Keratinocyte (primary cell): ENCODE measurements around the gene FAM193B. TPM values are rescaled to one million over a fixed set of nuclear protein-coding genes. Genes with fewer than 3 reads are reported as not detected.

Source experiments
- DNase-seq: peaks from one replicate; pipeline ENCODE4 v3.0.0-alpha.2; 2011; ENCODE audit warnings: low read depth, missing footprints, low spot score
- FAIRE-seq: peaks from 2 replicates; lab custom pipeline; 2011; peaks lifted over from hg19 to GRCh38; lab: Jason Lieb, UNC
- H2AFZ ChIP-seq: 2 replicates; pipeline ENCODE4 v1.6.0; 2012; ENCODE audit warnings: low read length, control low read depth, inconsistent platforms; ENCODE audit not compliant: control insufficient read depth
- H3K27ac ChIP-seq: 2 replicates; pipeline ENCODE4 v1.5.1; 2011; ENCODE audit warnings: low read length; ENCODE audit not compliant: control insufficient read depth, insufficient read depth
- H3K27me3 ChIP-seq: 3 replicates; pipeline ENCODE4 v1.6.0; 2011; ENCODE audit warnings: low read length; ENCODE audit not compliant: control insufficient read depth, insufficient read depth; ENCODE audit errors: extremely low read depth
- H3K36me3 ChIP-seq, 2 experiments: 2 replicates in 1 of 2; 3 replicates in 1 of 2; pipeline ENCODE4 v1.5.1; 2011; ENCODE audit warnings: low read length in 2 of 2, mild to moderate bottlenecking in 1 of 2; ENCODE audit not compliant: control insufficient read depth in 2 of 2, insufficient read depth in 2 of 2; ENCODE audit errors: extremely low read depth in 1 of 2
- H3K4me1 ChIP-seq: 3 replicates; pipeline ENCODE4 v1.5.1; 2011; ENCODE audit warnings: low read length; ENCODE audit not compliant: control insufficient read depth, insufficient read depth; ENCODE audit errors: extremely low read depth
- H3K4me2 ChIP-seq: 3 replicates; pipeline ENCODE4 v1.6.0; 2011; ENCODE audit warnings: low read depth, low read length; ENCODE audit not compliant: control insufficient read depth, insufficient read depth; ENCODE audit errors: extremely low read depth
- H3K4me3 ChIP-seq, 3 experiments: fragments of 200-600 bp in 1 of 3; sonication (generic) in 1 of 3; 2 replicates in 2 of 3; 3 replicates in 1 of 3; pipeline ENCODE4 v1.5.1; 2011 to 2016; ENCODE audit warnings: low read length in 3 of 3, mild to moderate bottlenecking in 3 of 3, control low read depth in 2 of 3, inconsistent platforms in 1 of 3, low read depth in 1 of 3, mixed read lengths in 1 of 3, mixed run types in 1 of 3, moderate library complexity in 1 of 3; ENCODE audit not compliant: control insufficient read depth in 2 of 3, insufficient read depth in 2 of 3; ENCODE audit errors: extremely low read depth in 1 of 3
- H3K79me2 ChIP-seq: 2 replicates; pipeline ENCODE4 v1.6.0; 2012; ENCODE audit warnings: low read length; ENCODE audit not compliant: control insufficient read depth, insufficient read depth
- H3K9ac ChIP-seq: 3 replicates; pipeline ENCODE4 v1.6.0; 2011; ENCODE audit warnings: low read length; ENCODE audit not compliant: control insufficient read depth, insufficient read depth; ENCODE audit errors: extremely low read depth
- H3K9me1 ChIP-seq: 3 replicates; pipeline ENCODE4 v1.6.0; 2011; ENCODE audit warnings: low read length; ENCODE audit not compliant: control insufficient read depth, insufficient read depth; ENCODE audit errors: extremely low read depth
- H3K9me3 ChIP-seq: 2 replicates; pipeline ENCODE4 v1.5.1; 2012; ENCODE audit warnings: low read depth, low read length; ENCODE audit not compliant: control insufficient read depth
- H4K20me1 ChIP-seq: 3 replicates; pipeline ENCODE4 v1.6.0; 2011; ENCODE audit warnings: low read length; ENCODE audit not compliant: control insufficient read depth, insufficient read depth; ENCODE audit errors: extremely low read depth
- EZH2 ChIP-seq: IDR thresholded peaks from one replicate; pipeline ENCODE4 v1.6.1; 2012; ENCODE audit warnings: inconsistent platforms, mild to moderate bottlenecking, low read length, moderate library complexity
- dilution Hi-C: fragments of 300-500 bp; cut with MboI; formaldehyde crosslinking; loops from one replicate; pipeline ENCODE4 v1.7.0; 2020; ENCODE audit warnings: low sequenced_read_pairs; ENCODE audit not compliant: extremely low pct_ligation_motif_present
- polyA plus RNA-seq, 5 experiments: library from polyadenylated mRNA; depleted of rRNA in 3 of 5; stranded (reverse) in 3 of 5; stranded (forward) in 1 of 5; unstranded in 1 of 5; fragments of >200 nt; gene quantifications; 1 replicate in 1 of 5; 2 replicates in 3 of 5; 3 replicates in 1 of 5; pipeline versions ENCODE4 v1.2.1 to v1.2.3, GENCODE V29; 2011 to 2012; ENCODE audit warnings: missing spikeins in 2 of 5, low read depth in 1 of 5, low replicate concordance in 1 of 5
- TF ChIP-seq, protein P1 (sequence below), 3 experiments: IDR thresholded peaks in 1 of 3; conservative IDR thresholded peaks in 1 of 3; optimal IDR thresholded peaks in 1 of 3; 2 replicates in 2 of 3; 3 replicates in 1 of 3; pipeline versions ENCODE3 to v1.5.1; 2011; ENCODE audit warnings: low read length in 3 of 3, mild to moderate bottlenecking in 3 of 3, moderate library complexity in 2 of 3, control low read depth in 1 of 3, inconsistent platforms in 1 of 3; ENCODE audit not compliant: insufficient read depth in 2 of 3; ENCODE audit errors: extremely low read depth in 1 of 3

The FAM193B gene
- polyA plus RNA-seq, 1 donor (not counting 4 experiments of a cell fraction or from before 2014, with no cell fraction given) = 27.5 TPM

DNA sequence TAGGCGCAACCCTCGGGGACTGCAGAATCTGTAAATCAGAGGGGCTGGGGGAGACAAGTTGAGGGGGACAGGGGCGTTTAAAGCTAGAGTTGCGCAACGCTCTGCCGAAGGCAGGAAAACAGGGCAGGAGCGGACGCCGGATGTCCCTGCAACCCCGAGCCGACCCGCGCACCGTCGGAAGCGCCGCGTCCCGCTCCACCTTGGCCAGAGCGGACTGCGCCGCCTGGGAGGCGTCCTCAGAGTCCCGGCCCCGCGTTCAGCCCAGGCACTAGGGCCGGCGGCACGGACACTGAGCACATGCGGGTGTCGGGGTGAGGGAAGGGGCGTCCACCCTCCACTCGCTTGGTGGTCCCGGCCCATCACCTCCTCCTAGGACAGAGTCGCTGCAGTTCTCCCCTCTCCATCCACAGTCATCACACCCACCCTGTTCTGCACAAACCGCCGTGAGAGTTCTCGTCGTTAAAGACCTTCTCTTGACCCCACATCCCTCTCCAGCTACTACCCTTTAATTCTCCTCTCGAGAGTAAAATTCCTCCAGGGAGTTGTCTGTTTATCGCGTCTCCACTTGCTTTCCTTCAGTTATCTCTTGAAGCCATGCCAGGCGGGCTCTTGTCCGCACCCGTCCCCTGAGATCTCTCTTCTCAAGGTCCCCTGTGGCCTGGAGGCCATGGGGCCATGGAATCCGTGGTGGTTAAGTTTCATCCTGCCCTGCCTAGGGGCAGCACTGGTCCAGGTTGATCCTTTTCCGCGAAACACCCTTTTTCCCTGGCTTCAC, 56.2 kb downstream of the FAM193B start:
- no peak for FAIRE-seq

GRCh38 chr5:177497292-177498012, 56.9 kb downstream of the FAM193B start, which contains the start of gene PDLIM7:
PDLIM7 (minus strand) TSS chr5:177497604; CDS start chr5:177496512, 1,092 bp downstream.
- no peak for FAIRE-seq
- dilution Hi-C loops = no loop called here
- no peaks in the 10 kb centered on the region for H3K27me3 ChIP-seq

More for the DNA sequence above, 56.2 kb downstream of the FAM193B start:
- no peak overlapping the region for H3K27ac ChIP-seq
- H4K20me1 ChIP-seq = no peaks in the 10 kb centered on the region
- peak overlapping the region; percentile 66 to 81 (median 77) for H3K4me3 ChIP-seq
- H3K4me2 ChIP-seq = peak overlapping the region; percentile 78
- peak overlapping the region; percentile 68 for H2AFZ ChIP-seq
- H3K79me2 ChIP-seq = peaks cover 13% of the 10 kb centered on the region
- dilution Hi-C loops = no loop called here
- no peaks in the 10 kb centered on the region for H3K9me3 ChIP-seq
- peaks cover 44% of the 10 kb centered on the region for H3K4me1 ChIP-seq
- H3K36me3 ChIP-seq = peaks cover 1 to 8% of the 10 kb centered on the region in 2 experiments
- no peaks in the 10 kb centered on the region for H3K27me3 ChIP-seq
- peak; percentile 26 for TF ChIP-seq EZH2
- TF ChIP-seq, protein P1, sequence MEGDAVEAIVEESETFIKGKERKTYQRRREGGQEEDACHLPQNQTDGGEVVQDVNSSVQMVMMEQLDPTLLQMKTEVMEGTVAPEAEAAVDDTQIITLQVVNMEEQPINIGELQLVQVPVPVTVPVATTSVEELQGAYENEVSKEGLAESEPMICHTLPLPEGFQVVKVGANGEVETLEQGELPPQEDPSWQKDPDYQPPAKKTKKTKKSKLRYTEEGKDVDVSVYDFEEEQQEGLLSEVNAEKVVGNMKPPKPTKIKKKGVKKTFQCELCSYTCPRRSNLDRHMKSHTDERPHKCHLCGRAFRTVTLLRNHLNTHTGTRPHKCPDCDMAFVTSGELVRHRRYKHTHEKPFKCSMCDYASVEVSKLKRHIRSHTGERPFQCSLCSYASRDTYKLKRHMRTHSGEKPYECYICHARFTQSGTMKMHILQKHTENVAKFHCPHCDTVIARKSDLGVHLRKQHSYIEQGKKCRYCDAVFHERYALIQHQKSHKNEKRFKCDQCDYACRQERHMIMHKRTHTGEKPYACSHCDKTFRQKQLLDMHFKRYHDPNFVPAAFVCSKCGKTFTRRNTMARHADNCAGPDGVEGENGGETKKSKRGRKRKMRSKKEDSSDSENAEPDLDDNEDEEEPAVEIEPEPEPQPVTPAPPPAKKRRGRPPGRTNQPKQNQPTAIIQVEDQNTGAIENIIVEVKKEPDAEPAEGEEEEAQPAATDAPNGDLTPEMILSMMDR (optimal IDR thresholded peaks at IDR 0.05 in 1 of 3, IDR thresholded peaks at IDR 0.05 in 1 of 3, conservative IDR thresholded peaks at IDR 0.05 in 1 of 3; ENCODE audit: extremely low read depth in 1 of 3, insufficient read depth in 2 of 3, low read length in 3 of 3) = no peak
- peak overlapping the region; percentile 83 for H3K9ac ChIP-seq
- DNase-seq = no peak
- peaks cover 4% of the 10 kb centered on the region for H3K9me1 ChIP-seq

More at GRCh38 chr5:177497292-177498012, 56.9 kb downstream of the FAM193B start, which contains the start of gene PDLIM7:
- H4K20me1 ChIP-seq = no peaks in the 10 kb centered on the region
- peak within 1 kb of the TSS; percentile 67 for H3K27ac ChIP-seq
- H2AFZ ChIP-seq = peak within 1 kb of the TSS; percentile 68
- H3K9ac ChIP-seq = peak within 1 kb of the TSS; percentile 83
- H3K4me1 ChIP-seq = peaks cover 42% of the 10 kb centered on the region
- peaks cover 4% of the 10 kb centered on the region for H3K9me1 ChIP-seq
- H3K4me2 ChIP-seq = peak within 1 kb of the TSS; percentile 92
- H3K79me2 ChIP-seq = peaks cover 21% of the 10 kb centered on the region
- peak; percentile 93 for DNase-seq
- peak within 1 kb of the TSS; percentile 77 to 81 (median 77) for H3K4me3 ChIP-seq
- no peaks in the 10 kb centered on the region for H3K9me3 ChIP-seq
- H3K36me3 ChIP-seq = peaks cover 1 to 12% of the 10 kb centered on the region in 2 experiments
- TF ChIP-seq, protein P1 (optimal IDR thresholded peaks at IDR 0.05 in 1 of 3, IDR thresholded peaks at IDR 0.05 in 1 of 3, conservative IDR thresholded peaks at IDR 0.05 in 1 of 3; ENCODE audit: extremely low read depth in 1 of 3, insufficient read depth in 2 of 3, low read length in 3 of 3) = no peak
- TF ChIP-seq EZH2 = no peak
